Amygdala (tissue), 56 donors: Measurements from ENCODE around the gene MRGPRX2.
A peak's percentile ranks its signal among the peaks of the same experiment; 100 is the strongest.

Experiments
- DNase-seq, 56 donors: peaks; one replicate each; lab custom pipeline; 2025; lab: John Stamatoyannopoulos, UW

The MRGPRX2 gene

GRCh38 chr11:19060629-19061028 is at the start of gene MRGPRX2:
TSS of gene MRGPRX2 (minus strand) at chr11:19060717. CDS start at chr11:19056402, 4,315 bp downstream.
- DNase-seq = no peak

GRCh38 chr11:19110295-19110694 is 49.8 kb upstream of the MRGPRX2 start:
- peak in 10 of 56 donors; percentile 4 to 40 (median 20) for DNase-seq

- DNase-seq = no peak
Observed at GRCh38 chr11:19107125-19107524, 46.6 kb upstream of the MRGPRX2 start.

- no peak for DNase-seq
Observed at GRCh38 chr11:19105011-19105410, 44.5 kb upstream of the MRGPRX2 start.

- no peak for DNase-seq
Observed at GRCh38 chr11:19102521-19102900, 42.0 kb upstream of the MRGPRX2 start.

- no peak for DNase-seq
Observed at GRCh38 chr11:19101796-19102520, 41.4 kb upstream of the MRGPRX2 start.

GRCh38 chr11:19100885-19101284 is 40.4 kb upstream of the MRGPRX2 start:
- no peak for DNase-seq

- no peak for DNase-seq
Observed at GRCh38 chr11:19099093-19099492, 38.6 kb upstream of the MRGPRX2 start.

- no peak for DNase-seq
Observed at GRCh38 chr11:19094859-19095258, 34.3 kb upstream of the MRGPRX2 start.

- DNase-seq = no peak
Observed at GRCh38 chr11:19093976-19094375, 33.5 kb upstream of the MRGPRX2 start.

- no peak for DNase-seq
Observed at GRCh38 chr11:19092850-19093249, 32.3 kb upstream of the MRGPRX2 start.

GRCh38 chr11:19092342-19092741 is 31.8 kb upstream of the MRGPRX2 start:
- no peak for DNase-seq

- DNase-seq = no peak
Observed at GRCh38 chr11:19091366-19091765, 30.8 kb upstream of the MRGPRX2 start.

- no peak for DNase-seq
Observed at GRCh38 chr11:19089421-19089820, 28.9 kb upstream of the MRGPRX2 start.

GRCh38 chr11:19088791-19089190 is 28.3 kb upstream of the MRGPRX2 start:
- DNase-seq = no peak

- DNase-seq = no peak
Observed at GRCh38 chr11:19087658-19088057, 27.1 kb upstream of the MRGPRX2 start.

- DNase-seq = no peak
Observed at GRCh38 chr11:19084661-19085315, 24.3 kb upstream of the MRGPRX2 start.

GRCh38 chr11:19083166-19083565 is 22.6 kb upstream of the MRGPRX2 start:
- DNase-seq = no peak

- peak in 16 of 56 donors; percentile 2 to 31 (median 11) for DNase-seq
Observed at GRCh38 chr11:19080579-19080993, 20.1 kb upstream of the MRGPRX2 start.

- DNase-seq = peak in 20 of 56 donors; percentile 2 to 54 (median 31)
Observed at GRCh38 chr11:19079643-19080440, 19.3 kb upstream of the MRGPRX2 start.

- no peak for DNase-seq
Observed at GRCh38 chr11:19077965-19078364, 17.4 kb upstream of the MRGPRX2 start.
